ENCODE measurements around the gene TSHR.
"Not testable (repeated sequence)": the region's sequence is repeated elsewhere in the genome, so short reads cannot be mapped to it uniquely, and the experiment has no call there.

TSHR gene

GRCh38 chr14:80955416-80955941 lies at the start of gene TSHR:
TSS of gene TSHR (plus strand) at chr14:80955621. CDS start at chr14:80955681, 60 bp downstream.
- peak; percentile 37 for DNase-seq (ENCODE audit: low spot score)

GRCh38 chr14:80906336-80906735 lies 49.1 kb upstream of the TSHR start:
- no peak for DNase-seq (ENCODE audit: low spot score)

GRCh38 chr14:80906946-80907345 lies 48.5 kb upstream of the TSHR start:
- no peak for DNase-seq (ENCODE audit: low spot score)

- not testable (repeated sequence) for DNase-seq (ENCODE audit: low spot score)
Measured at GRCh38 chr14:80912013-80912412, 43.4 kb upstream of the TSHR start.

GRCh38 chr14:80919622-80920021 lies 35.8 kb upstream of the TSHR start:
- DNase-seq (ENCODE audit: low spot score), result no peak

- no peak for DNase-seq (ENCODE audit: low spot score)
Measured at GRCh38 chr14:80923368-80923767, 32.1 kb upstream of the TSHR start.

- no peak for DNase-seq (ENCODE audit: low spot score)
Measured at GRCh38 chr14:80924365-80925103, 30.9 kb upstream of the TSHR start.

GRCh38 chr14:80926397-80927082 lies 28.9 kb upstream of the TSHR start:
- no peak for DNase-seq (ENCODE audit: low spot score)

GRCh38 chr14:80927083-80927989 lies 28.1 kb upstream of the TSHR start:
- DNase-seq (ENCODE audit: low spot score), result peak; percentile 12

- DNase-seq (ENCODE audit: low spot score), result no peak
Measured at GRCh38 chr14:80930095-80930494, 25.3 kb upstream of the TSHR start.

GRCh38 chr14:80930836-80931389 lies 24.5 kb upstream of the TSHR start:
- no peak for DNase-seq (ENCODE audit: low spot score)

GRCh38 chr14:80933282-80933681 lies 22.1 kb upstream of the TSHR start:
- no peak for DNase-seq (ENCODE audit: low spot score)

- no peak for DNase-seq (ENCODE audit: low spot score)
Measured at GRCh38 chr14:80933686-80934085, 21.7 kb upstream of the TSHR start.

- DNase-seq (ENCODE audit: low spot score), result no peak
Measured at GRCh38 chr14:80940146-80940545, 15.3 kb upstream of the TSHR start.

GRCh38 chr14:80941241-80942185 lies 13.9 kb upstream of the TSHR start, which contains the start of gene CEP128:
TSS of gene CEP128 (minus strand) at chr14:80941738.
- DNase-seq (ENCODE audit: low spot score), result peak; percentile 87

GRCh38 chr14:80942191-80942600 lies 13.2 kb upstream of the TSHR start:
- DNase-seq (ENCODE audit: low spot score), result no peak

- DNase-seq (ENCODE audit: low spot score), result no peak
Measured at GRCh38 chr14:80944861-80945617, 10.4 kb upstream of the TSHR start.

- DNase-seq (ENCODE audit: low spot score), result no peak
Measured at GRCh38 chr14:80946187-80946586, 9.2 kb upstream of the TSHR start.

- no peak for DNase-seq (ENCODE audit: low spot score)
Measured at GRCh38 chr14:80946797-80947196, 8.6 kb upstream of the TSHR start.

GRCh38 chr14:80948291-80948690 lies 7.1 kb upstream of the TSHR start:
- no peak for DNase-seq (ENCODE audit: low spot score)

All from iPS-NIHi11 (cell line).